Cerebellar nuclear complex (tissue), 1 donor: Measurements from ENCODE around the gene TNFRSF18.

ENCODE experiments used
- DNase-seq, 2 experiments: peaks; one replicate each; lab custom pipeline; 2025; lab: John Stamatoyannopoulos, UW

Gene TNFRSF18

GRCh38 chr1:1164701-1165451, 41.5 kb downstream of the TNFRSF18 start:
- no peak for DNase-seq

GRCh38 chr1:1164361-1164700, 42.1 kb downstream of the TNFRSF18 start:
- no peak for DNase-seq

DNA sequence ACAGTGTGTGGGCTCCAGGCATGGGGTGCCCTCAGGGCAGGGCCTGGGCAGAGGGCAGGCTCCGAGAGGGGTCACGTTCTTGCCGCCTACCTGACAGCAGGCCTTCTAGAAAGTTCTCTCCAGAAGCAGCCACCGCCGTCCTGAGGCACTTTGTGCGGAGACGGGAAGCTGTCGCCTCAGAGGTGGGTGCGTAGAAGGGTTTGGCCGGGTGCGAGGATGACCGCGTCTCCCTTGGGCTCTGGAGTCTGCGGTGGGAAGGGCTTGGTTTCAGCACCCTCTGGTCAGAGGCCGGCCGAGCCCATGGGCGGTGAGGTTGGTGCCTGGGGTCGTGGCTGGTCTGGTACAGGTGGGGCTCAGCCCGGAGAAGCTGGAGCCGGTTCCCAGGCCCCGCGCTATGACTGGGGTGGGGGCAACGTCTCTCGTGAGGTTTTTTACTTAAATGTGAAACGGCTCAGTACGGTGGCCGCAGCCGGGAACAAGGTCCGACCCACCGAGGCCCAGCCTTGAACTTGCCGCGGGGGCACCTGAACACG, 42.8 kb downstream of the TNFRSF18 start:
- no peak for DNase-seq

DNA sequence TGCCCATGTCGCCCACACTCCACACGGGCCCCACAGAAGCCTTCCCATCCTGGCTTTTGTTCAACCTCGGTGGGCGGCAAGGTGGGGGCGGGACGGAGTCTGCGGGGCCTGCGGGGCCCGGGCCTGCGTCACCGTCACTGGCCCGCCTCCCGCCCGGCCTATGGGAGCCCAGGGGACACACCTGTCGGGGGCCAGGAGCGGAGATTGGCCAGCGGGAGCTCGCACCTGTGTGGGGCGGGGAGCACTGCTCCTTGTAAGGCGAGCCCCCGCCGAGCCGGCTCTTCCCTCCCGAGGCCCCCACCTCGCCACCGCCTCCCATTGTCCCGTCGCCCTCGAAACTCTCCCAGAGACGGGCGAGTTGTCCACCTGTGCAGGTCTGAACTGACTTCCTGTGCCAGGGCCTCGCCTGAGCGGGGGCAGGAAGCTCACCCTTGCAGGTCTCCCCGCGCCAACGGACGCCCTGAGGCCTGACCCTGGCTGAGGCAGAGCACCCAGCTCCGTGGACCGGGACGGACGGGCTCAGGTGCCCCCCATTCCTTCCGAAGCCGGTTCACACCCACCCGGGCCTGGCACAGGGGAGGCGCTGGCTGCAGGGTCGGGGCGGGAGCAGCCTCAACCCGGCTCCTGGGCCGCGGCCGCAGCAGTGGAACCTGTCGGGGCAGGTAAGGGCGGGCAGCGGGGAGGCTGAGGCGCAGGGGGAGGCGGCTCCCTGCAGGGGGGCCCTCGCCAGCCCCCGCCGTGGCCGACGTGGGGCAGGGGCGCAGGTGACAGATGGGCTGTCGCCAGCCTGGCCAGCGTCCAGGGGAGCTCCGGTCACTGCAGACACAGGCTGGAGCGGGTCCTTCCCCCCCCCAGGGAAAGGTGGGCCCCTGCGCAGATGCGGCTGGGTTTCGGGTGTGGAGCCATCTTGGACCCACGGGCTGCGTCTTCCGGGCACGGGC, 43.5 kb downstream of the TNFRSF18 start:
- DNase-seq = no peak

DNA sequence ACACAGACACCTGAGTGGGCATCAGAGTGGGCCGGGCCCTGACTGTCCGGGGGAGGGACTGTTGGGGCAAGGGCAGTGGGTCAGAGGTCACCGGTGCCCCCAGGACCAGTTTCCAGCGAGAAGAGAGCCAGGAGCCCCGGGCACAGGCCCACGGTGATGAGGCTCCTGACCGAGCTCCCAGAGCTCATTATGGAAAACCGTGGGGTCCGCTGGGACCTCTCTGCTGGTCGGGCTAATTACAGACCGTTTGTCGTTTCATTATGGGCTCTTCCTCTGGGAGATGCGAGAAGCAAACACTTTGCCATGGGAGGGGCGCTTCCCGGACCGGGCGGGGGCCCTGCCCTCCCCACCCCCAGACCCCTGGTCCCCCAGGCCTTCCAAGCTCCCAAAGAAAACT, 44.7 kb downstream of the TNFRSF18 start:
- DNase-seq = no peak

GRCh38 chr1:1161078-1161682, 45.2 kb downstream of the TNFRSF18 start:
- no peak for DNase-seq

- DNase-seq = no peak
These were observed 46.0 kb downstream of the TNFRSF18 start for GRCh38 chr1:1160281-1160930.

DNA sequence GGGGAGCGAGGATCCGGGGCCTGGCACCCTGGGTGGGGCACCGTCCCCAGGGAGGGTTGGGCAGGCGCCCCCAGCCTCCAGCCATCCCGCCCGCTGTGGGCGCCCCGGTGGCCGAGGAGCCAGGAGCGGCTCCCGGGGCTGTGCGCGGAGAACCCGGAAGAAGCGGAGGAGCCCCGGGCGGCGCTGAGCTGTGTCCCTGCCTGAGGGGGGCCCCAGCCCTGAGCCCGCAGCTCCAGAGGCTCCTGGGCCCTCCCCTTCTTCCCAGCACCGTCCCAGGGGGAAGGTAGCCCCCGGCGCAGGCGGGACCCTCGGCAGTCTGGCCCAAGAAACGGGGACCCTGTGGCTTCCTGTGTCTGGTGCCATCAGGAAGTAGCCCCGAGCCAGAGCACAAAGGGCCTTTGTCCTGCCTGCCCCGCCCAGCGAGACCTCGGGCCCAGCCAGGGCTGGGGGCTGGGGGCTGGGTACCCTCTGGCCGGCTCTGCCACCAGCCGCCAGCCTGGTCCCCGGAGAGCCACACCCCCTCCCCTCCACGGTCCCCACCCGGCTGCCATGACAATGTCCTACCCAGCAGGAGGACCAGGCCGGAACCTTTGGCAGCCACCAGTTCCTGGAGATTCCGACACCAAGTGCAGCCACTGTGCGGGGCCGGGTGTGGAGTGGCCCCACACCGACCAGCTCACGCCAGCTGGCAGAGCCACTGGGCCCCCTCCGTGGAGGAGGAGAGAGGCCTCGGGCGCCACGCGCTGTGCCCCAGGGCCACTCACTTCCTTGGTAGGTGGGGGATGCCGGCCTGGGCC, 48.3 kb downstream of the TNFRSF18 start:
- DNase-seq = no peak

DNA sequence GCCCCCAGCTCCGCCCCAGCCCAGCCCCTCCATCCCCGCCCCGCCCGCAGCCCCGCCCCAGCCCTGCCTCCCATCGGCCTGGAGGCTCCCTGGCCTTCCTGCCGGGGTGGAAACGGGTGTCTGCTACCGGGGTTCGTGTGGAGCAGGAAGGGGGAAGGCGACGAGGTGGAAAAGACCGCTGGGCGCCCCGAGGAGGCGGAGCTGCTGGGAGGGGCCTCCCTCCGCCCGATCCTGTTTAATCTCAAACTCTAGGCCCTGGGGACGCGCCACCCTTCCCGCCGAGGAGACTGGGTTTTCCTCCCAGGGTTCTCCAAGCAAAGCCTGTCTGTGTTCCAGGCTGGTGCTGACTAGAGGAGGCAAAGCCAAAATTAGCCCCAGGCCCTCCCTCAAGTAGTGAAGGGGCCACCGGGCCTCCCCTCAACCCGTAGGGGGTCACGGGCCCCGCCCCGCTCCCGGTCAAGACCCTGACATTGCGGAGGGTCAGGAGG, 48.9 kb downstream of the TNFRSF18 start:
- peak in 1 of 2 experiments; percentile 4 for DNase-seq

- no peak for DNase-seq
These were observed 49.4 kb downstream of the TNFRSF18 start for GRCh38 chr1:1157033-1157365.

DNA sequence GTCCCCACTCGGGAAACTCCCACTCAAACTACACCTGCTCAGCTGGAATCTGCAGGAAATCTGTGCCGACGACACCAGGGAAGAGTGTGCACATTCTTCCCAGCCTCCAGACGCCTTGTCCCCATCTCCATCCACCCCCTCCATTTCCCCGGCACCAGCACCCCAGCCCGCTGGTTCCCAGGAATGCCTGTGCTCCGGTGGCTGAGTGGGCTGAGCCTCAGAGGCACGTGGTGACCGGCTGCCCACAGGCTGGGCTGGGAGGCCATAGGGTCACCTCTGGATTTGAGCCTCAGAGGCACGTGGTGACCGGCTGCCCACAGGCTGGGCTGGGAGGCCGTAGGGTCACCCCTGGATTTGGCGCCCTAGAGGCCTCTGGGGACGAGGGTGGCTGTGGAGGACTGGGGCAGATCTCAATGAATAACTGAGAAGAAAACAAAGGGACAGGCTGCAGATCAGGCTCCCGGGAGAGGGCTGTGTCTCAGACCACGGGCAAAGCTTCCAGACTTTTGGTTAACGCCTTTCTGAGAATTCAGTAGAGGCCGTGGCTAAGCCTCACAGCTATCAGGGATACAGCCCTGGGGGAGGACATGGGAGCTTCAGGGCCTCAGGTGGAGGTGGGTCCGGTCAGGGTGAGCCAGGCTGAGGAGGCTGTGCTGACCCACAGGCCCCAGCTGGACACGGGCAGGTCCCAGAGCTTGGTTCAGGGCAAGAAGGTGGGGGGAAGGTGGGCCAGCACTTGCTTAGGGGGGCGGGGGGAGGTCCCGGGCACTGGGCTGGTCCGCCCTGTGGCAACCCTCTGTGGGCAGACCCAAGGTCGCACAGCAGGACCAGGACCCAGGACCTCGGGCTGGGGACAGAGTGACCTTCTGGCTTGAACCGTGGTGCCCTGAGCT, 50.0 kb downstream of the TNFRSF18 start:
- no peak for DNase-seq

DNA sequence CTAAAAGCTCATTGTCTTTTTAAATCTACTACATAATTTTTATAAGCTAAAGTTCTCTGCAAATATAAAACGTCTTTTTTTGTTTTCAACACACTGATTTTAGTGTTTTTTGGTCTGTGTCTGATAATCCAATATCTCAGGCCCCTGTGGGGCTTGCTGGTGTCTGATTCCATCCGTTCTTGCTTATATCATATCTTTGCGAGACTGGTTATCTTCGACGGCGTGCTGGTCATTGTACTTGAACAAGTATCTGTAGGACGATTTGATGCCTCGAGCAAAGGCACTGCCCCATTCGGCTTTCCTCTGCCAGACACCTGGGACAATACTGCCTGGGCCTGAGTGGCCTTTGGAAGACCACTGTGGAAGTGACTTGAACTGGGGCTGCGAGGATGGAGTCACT, 51.1 kb downstream of the TNFRSF18 start:
- DNase-seq = no peak

DNA sequence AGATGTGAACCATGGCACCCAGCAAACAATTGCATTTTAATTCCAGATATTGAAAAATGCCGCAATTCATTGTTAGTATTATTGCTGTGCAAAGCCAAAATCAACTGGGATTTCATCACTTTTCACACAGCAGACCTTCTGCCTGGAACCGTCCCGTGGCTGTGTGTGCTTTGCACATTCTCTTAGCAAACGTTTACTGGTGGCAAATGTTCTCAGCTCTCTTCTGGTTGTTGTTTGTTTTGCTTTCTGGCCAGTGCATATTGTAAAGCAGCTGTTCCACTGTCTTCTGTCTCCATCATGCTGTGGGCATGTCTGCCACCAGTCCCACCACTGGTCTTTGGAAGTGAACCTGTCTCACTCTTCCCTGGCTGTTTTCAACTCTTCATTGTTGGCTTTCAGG, 52.5 kb downstream of the TNFRSF18 start:
- DNase-seq = no peak
